GM23248 (cell line): ENCODE data around the gene LDHAL6B. TPM values are rescaled to one million over a fixed set of nuclear protein-coding genes. Genes with fewer than 3 reads are reported as not detected.
A peak's percentile ranks its signal among the peaks of the same experiment; 100 is the strongest.

ENCODE experiments used
- DNase-seq: peaks from one replicate; pipeline ENCODE4 v3.0.0-alpha.2; 2015
- H2AFZ ChIP-seq: fragments of 200-600 bp; sonication (generic); 2 replicates; pipeline ENCODE4 v1.6.1; 2016; ENCODE audit warnings: antibody characterized with exemption
- H3F3A ChIP-seq: fragments of 200-600 bp; sonication (generic); 2 replicates; pipeline ENCODE4 v1.6.1; 2016; ENCODE audit warnings: mild to moderate bottlenecking, antibody characterized with exemption, mixed run types; ENCODE audit not compliant: insufficient read depth
- H3K27ac ChIP-seq: fragments of 200-600 bp; sonication (generic); 2 replicates; pipeline ENCODE4 v1.5.1; 2016; ENCODE audit warnings: mild to moderate bottlenecking
- H3K27me3 ChIP-seq: fragments of 200-600 bp; sonication (generic); replicated peaks from 2 replicates; pipeline ENCODE4 v1.6.1; 2016; ENCODE audit warnings: mild to moderate bottlenecking; ENCODE audit not compliant: insufficient read depth
- H3K36me3 ChIP-seq: fragments of 200-600 bp; sonication (generic); 2 replicates; pipeline ENCODE4 v1.6.1; 2016; ENCODE audit warnings: low read depth, mild to moderate bottlenecking
- H3K4me1 ChIP-seq: fragments of 200-600 bp; sonication (generic); 2 replicates; pipeline ENCODE4 v1.6.1; 2016; ENCODE audit warnings: mild to moderate bottlenecking; ENCODE audit not compliant: insufficient read depth
- H3K4me2 ChIP-seq: fragments of 200-600 bp; sonication (generic); one replicate; pipeline ENCODE4 v1.6.1; 2016; ENCODE audit warnings: mild to moderate bottlenecking; ENCODE audit not compliant: unreplicated experiment
- H3K4me3 ChIP-seq: fragments of 200-600 bp; sonication (generic); 2 replicates; pipeline ENCODE4 v1.5.1; 2016; ENCODE audit warnings: mild to moderate bottlenecking
- H3K79me2 ChIP-seq: fragments of 200-600 bp; sonication (generic); 2 replicates; pipeline ENCODE4 v1.6.1; 2016; ENCODE audit warnings: mild to moderate bottlenecking; ENCODE audit not compliant: insufficient read depth
- H3K9ac ChIP-seq: fragments of 200-600 bp; sonication (generic); 2 replicates; pipeline ENCODE4 v1.6.1; 2016; ENCODE audit warnings: mild to moderate bottlenecking
- H3K9me2 ChIP-seq: fragments of 200-600 bp; sonication (generic); 2 replicates; pipeline ENCODE4 v1.6.1; 2016; ENCODE audit warnings: mixed run types, mild to moderate bottlenecking, moderate library complexity; ENCODE audit not compliant: insufficient read depth
- H3K9me3 ChIP-seq: fragments of 200-600 bp; sonication (generic); one replicate; pipeline ENCODE4 v1.6.1; 2017; ENCODE audit warnings: low read depth
- H4K20me1 ChIP-seq: fragments of 200-600 bp; sonication (generic); 2 replicates; pipeline ENCODE4 v1.6.0; 2016; ENCODE audit not compliant: insufficient read depth
- EZH2 ChIP-seq: fragments of 200-600 bp; sonication (generic); IDR thresholded peaks from 2 replicates; pipeline ENCODE4 v1.6.1; 2018; ENCODE audit warnings: antibody characterized with exemption, mild to moderate bottlenecking; ENCODE audit not compliant: insufficient read depth, poor library complexity, severe bottlenecking
- EZH2phosphoT487 ChIP-seq: fragments of 200-600 bp; sonication (generic); IDR thresholded peaks from 2 replicates; pipeline ENCODE4 v1.6.1; 2018; ENCODE audit warnings: antibody characterized with exemption, moderate library complexity, mild to moderate bottlenecking, low read depth; ENCODE audit not compliant: insufficient read depth
- WGBS, 2 experiments: methylation state at CpG; one replicate each; pipeline ENCODE4 v1.1.6; 2015 to 2017; ENCODE audit warnings: low lambda C conversion rate in 2 of 2, low coverage in 1 of 2; ENCODE audit errors: missing lambda C conversion rate in 2 of 2; 5-methylcytosine and 5-hydroxymethylcytosine counted together
- in situ Hi-C: fragments of 300-500 bp; cut with MboI; formaldehyde crosslinking; loops from 2 replicates; pipeline ENCODE4 v1.15.0; 2020
- polyA plus RNA-seq: library from polyadenylated mRNA; unstranded; fragments of >200 nt; fragmentation: Nextera tagmentation; extraction: Ambion mirVana; gene quantifications from 2 replicates; pipeline ENCODE4 v1.2.1, GENCODE V29; 2016
- total RNA-seq: library from RNA; depleted of rRNA; stranded (reverse); fragments of >200 nt; shearing (Covaris generic); gene quantifications from 2 replicates; pipeline ENCODE4 v1.2.3, GENCODE V29; 2014

LDHAL6B gene
- total and polyA plus RNA-seq, 2 experiments from 2014 or later, result 0.10 TPM; not detected in 1

DNA sequence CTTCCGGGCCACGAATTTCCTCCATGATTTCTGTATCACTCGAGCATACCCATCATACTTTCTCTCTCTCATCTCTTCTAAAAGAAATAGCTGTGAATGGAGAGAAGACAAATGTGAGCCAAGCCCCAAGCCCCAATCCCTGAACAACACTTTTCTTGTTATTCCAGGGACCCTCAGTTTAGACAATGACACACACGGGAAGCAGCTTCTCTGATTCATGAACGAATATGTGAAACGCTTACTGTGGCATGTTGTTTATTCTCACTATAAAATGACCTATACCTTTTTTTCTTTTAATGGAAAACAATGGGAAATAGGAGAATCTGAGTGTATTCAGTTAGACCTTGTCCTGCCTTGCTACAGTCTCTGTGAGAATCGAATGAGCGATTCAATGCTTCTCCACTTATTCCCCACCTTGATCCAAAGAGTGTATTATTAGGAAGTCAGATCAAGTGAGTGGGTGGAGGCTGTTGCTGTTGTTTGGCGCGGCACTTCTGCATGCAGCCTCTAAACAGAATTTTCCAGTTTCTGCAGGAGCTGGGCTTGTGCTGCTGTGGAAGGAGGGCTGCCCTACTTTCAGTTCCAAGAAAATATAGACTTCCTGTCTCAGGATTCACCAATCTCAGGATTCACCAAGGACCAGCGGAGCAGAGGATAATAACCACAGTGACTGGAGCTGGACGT lies 32.4 kb upstream of the LDHAL6B start:
- no peaks in the 10 kb centered on the region for H3K9me2 ChIP-seq
- H2AFZ ChIP-seq, result no peak overlapping the region
- H3F3A ChIP-seq, result peaks cover 86% of the 10 kb centered on the region
- no peaks in the 10 kb centered on the region for H3K79me2 ChIP-seq
- H3K9ac ChIP-seq, result peak overlapping the region; percentile 16; the same call in 1 of the 2 replicates
- H3K4me3 ChIP-seq, result no peak overlapping the region
- H3K27me3 ChIP-seq, result no peaks in the 10 kb centered on the region
- no peaks in the 10 kb centered on the region for H3K9me3 ChIP-seq
- H3K27ac ChIP-seq, result peak overlapping the region; percentile 92
- peaks cover 20% of the 10 kb centered on the region for H3K36me3 ChIP-seq
- H4K20me1 ChIP-seq, result no peaks in the 10 kb centered on the region
- TF ChIP-seq EZH2phosphoT487, result no peak
- TF ChIP-seq EZH2, result no peak
- peaks cover 49% of the 10 kb centered on the region for H3K4me1 ChIP-seq
- peak overlapping the region; percentile 30 for H3K4me2 ChIP-seq
- DNase-seq, result peak; percentile 10
- in situ Hi-C loops, result no loop called here
- 76 to 78% methylated on average over 12 of the region's 12 CpGs for WGBS, 2 experiments

DNA sequence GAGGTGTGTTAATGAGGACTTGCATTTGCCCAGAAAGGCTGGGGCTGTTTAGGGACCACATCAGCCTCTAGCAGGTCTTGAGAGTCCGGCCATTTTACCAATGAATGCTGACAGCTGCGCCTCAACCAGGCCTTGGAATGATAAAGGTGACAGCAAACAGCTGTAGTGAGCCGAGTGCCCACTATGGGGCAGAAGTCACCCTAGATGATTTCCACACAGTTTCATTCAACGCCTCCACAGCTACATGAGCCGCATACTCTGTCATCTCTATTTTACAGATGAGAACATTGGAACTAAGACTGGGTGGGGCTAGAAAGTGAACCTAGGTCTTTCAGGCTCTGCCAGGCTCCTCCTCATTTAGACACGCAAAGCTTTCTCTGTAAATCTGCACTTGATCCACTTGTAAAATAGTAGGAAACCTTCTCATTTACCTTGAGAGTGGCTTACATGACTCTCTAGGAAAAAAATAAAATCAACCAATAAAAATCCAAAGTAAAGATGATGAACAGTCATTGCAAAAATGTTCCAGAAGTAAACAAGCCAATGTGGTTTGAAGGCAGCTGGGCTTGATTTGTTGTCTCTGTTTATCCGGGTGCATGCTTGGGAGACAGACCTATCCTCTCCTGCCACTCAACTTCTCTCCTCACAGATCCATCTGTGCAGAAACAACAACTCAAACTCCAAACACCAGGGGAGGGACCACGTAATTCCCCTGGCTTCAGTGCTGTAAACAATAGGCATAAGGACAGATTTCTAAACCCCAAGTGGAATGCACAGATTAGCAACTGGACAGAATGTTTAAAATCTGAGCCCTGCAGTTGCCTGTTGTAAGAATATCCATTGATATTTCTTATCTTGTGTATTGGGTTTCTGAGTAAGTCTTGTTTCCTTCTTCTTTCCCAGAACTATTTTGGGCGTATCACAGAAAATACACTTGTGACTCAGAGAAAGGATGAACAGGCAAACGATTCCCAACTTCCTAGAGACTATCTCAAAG lies 31.5 kb upstream of the LDHAL6B start:
- 17% methylated on average over 10 of the region's 10 CpGs for whole genome bisulfite sequencing, 2 experiments
- no peaks in the 10 kb centered on the region for H3K27me3 ChIP-seq
- H3F3A ChIP-seq, result peaks cover 82% of the 10 kb centered on the region
- peak; percentile 90 for DNase-seq
- H3K4me3 ChIP-seq, result peak overlapping the region; percentile 38; the same call in 1 of the 2 replicates
- peak overlapping the region; percentile 92 for H3K27ac ChIP-seq
- no peaks in the 10 kb centered on the region for H3K79me2 ChIP-seq
- no peaks in the 10 kb centered on the region for H4K20me1 ChIP-seq
- peak overlapping the region; percentile 62 for H3K9ac ChIP-seq
- H3K4me1 ChIP-seq, result peaks cover 43% of the 10 kb centered on the region
- peaks cover 27% of the 10 kb centered on the region for H3K36me3 ChIP-seq
- H3K9me2 ChIP-seq, result no peaks in the 10 kb centered on the region
- no peak overlapping the region for H2AFZ ChIP-seq
- H3K4me2 ChIP-seq, result peak overlapping the region; percentile 79
- no peaks in the 10 kb centered on the region for H3K9me3 ChIP-seq
- TF ChIP-seq EZH2, result no peak
- no peak for TF ChIP-seq EZH2phosphoT487
- in situ Hi-C loops, result no loop called here

DNA sequence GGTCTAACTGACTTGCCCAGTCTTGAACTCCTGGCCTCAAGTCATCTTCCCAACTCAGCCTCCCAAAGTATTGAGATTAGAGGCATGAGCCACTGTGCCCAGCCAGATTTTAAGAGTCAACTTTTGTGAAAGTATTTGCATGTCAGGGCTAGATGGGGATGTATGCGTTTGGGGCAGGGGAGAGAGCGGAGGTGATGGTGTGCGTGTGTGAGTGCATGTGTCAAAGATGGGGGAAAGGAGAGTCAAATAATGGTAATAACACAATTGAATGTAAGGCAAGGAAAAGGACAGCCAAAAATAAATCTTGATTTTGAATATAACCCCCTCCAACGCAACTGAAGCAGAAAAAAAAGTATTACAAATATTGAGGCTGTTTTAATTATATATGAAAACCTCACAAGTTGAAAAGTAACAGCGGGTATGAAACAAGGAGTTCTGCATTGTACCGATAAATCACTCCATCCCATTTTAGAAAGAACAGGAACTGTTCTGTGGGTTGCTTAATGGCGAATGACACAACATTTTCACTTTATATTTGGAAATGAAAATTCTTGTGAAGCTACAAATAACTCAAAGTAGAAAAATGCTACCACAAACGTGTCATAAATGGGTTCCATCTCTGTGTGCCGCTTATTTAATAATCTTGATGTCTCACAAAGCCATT lies 29.9 kb upstream of the LDHAL6B start:
- Histone ChIP-seq H3K4me1 (peaks cover 42% of the 10 kb centered on the region), H4K20me1 (no peaks in the 10 kb centered on the region), H3K4me2 (no peak overlapping the region), H3K27me3 (no peaks in the 10 kb centered on the region), H3K79me2 (no peaks in the 10 kb centered on the region), H2AFZ (no peak overlapping the region), H3K9ac (no peak overlapping the region), H3K27ac (peak overlapping the region; percentile 92), H3K4me3 (no peak overlapping the region), H3K9me3 (no peaks in the 10 kb centered on the region), H3F3A (peaks cover 82% of the 10 kb centered on the region), H3K36me3 (peaks cover 26% of the 10 kb centered on the region), H3K9me2 (no peaks in the 10 kb centered on the region)
- no peak for DNase-seq
- WGBS, 2 experiments, result 93 to 98% methylated on average over 9 of the region's 9 CpGs
- TF ChIP-seq EZH2, result no peak
- no peak for TF ChIP-seq EZH2phosphoT487
- in situ Hi-C loops, result no loop called here

DNA sequence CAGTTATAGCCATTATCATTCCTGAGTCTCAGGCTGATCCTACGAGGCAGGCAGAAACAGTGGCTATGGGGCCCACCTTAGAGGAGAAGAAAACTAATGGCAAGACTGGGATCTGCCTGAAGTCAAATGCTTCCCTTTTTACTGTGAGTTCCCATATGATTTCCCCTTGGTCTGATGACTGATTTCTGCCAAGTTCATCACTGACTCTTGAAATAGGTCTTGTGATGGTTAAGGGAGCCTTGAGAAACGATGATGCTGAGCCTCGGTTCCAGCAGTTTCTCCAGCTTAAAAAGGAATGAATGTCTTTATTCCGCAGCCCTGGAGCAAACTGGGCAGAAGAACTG lies 29.4 kb upstream of the LDHAL6B start:
- DNase-seq, result no peak
- H3K4me3 ChIP-seq, result no peak overlapping the region
- no peak overlapping the region for H2AFZ ChIP-seq
- H3K36me3 ChIP-seq, result peaks cover 31% of the 10 kb centered on the region
- H3K4me1 ChIP-seq, result peaks cover 43% of the 10 kb centered on the region
- no peak overlapping the region for H3K9ac ChIP-seq
- H3K27me3 ChIP-seq, result no peaks in the 10 kb centered on the region
- no peaks in the 10 kb centered on the region for H3K79me2 ChIP-seq
- no peaks in the 10 kb centered on the region for H3K9me2 ChIP-seq
- 82 to 90% methylated on average over 4 of the region's 4 CpGs for WGBS, 2 experiments
- H3K4me2 ChIP-seq, result no peak overlapping the region
- H3K9me3 ChIP-seq, result no peaks in the 10 kb centered on the region
- no peaks in the 10 kb centered on the region for H4K20me1 ChIP-seq
- no peak overlapping the region for H3K27ac ChIP-seq
- TF ChIP-seq EZH2 (no peak), EZH2phosphoT487 (no peak)
- peaks cover 83% of the 10 kb centered on the region for H3F3A ChIP-seq
- in situ Hi-C loops, result no loop called here
